A204.1 (cell line): ENCODE results near the gene NKD1.

ENCODE experiments used
- FAIRE-seq: peaks from 2 replicates; lab custom pipeline; 2012; peaks lifted over from hg19 to GRCh38; lab: Jason Lieb, UNC

NKD1 gene

DNA sequence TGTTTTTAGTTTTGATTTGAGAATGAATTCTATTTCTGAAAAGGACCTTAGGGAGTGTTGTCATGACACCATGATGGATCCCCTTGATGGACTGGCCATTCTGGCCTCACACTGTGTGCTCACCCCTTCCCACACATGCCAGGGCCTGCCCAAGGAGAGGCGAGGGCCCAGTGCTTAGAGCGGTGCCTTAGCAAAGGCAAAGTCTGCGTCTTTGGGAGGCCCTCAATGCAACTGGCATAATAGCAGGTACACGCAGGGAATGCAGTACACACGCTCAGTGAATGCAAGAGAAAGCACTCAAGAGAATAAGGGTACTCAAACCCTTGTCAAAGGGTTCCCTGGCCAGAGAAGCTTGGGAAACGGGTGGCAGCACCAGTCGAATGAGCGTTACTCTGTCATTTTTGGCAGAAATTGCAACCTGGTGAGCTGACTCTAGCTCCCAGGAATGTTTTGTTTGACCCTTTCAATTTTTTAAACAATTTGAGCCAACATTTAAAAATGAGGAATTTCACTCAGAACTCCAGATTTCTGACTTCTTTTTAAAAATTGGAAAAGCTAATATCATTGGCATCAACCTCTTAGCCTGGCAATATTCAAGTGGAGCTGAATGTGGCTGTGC lies 32.1 kb downstream of the NKD1 start:
- FAIRE-seq, result no peak

DNA sequence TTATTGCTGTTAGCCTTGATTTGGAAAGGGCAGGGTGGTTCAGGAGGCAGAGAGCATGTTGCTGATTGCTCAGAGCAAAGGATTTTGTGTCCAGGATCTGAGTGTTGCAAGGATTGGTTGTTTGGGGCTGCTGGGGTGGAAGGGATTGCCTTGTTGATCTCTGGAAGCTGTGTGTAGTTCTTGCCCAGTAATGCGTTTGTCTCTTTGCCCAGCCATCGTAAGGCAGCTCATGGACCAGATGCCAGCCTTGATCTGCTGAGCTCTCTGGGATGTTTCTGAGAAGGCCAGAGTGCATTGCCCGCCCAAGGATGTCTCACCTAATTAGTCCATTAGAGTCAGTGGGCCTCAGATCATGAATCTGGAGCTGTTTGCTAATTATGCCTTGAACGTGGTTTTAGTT lies 33.6 kb downstream of the NKD1 start:
- no peak for FAIRE-seq

DNA sequence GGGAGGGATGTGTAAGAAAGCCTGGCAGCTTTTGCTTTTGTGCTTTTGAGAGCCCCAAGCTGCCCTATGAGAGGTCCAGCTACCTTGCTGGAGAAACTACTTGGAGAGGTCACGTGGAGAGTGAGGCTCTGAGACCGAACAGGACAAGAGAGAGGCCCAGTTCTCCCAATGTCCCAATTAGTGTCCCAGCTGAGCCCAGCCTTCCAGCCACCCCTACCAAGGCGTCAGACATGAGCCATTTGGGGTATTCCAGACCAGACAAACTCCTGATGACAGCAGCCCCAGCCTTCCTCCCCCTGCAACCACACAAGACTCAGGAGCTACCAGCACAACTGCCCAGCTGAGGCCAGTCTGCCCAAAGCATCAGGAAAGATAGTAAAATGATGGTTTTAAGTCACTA lies 35.0 kb downstream of the NKD1 start:
- no peak for FAIRE-seq

DNA sequence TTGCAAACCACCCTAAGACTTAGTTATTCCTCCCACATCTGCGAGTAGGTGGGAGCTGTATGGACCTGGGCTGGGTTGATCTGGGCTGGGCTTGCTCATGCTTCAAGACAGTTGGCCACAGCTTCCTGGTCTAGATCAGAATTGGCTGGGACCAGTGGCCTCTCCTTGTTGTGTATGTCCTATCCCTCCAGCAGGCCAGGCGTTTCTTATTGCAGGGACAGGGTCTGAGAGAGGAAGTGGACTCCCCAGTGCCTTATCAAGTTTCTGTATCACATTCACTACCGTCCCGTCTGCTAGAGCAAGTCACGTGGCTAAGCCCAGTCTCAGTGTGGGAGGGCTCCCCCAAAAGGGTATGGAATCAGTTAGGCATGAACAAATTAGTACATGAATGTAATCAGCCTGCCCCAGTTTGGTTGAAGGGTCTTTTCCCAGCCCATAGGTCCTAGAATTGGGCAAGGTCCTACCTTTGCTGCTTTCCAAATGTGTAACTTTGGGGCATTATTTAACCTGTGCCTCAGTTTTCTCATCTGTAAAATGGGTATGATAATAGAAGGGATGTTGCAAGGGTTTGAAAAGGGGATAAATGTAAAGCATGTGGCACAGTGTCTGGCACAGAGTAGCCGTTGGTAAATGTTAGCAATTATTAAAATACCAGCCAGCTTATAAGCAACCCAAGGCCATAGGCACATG lies 36.0 kb downstream of the NKD1 start:
- no peak for FAIRE-seq

DNA sequence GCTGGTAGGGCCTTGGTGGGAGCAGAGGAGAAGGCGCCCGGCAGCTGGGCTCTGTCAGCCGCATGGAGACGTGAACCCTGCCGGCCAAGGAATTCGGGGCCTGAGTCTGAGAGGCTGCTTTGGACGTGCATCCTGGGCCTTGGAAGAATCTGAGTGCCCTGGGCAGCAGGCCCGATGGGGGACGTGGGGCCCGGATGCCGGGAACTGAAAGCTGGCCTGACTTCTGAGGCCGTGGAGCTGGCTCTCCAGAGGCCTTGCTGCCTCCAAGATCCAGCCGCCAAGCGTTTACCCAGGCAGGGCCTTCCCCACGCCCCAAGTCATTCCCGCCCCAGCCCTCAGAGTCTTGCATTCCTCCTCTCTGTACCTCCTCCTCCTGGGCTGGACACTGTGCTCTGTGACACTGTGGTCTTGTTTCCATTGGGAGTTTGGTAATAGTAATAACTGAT lies 37.2 kb downstream of the NKD1 start:
- no peak for FAIRE-seq

DNA sequence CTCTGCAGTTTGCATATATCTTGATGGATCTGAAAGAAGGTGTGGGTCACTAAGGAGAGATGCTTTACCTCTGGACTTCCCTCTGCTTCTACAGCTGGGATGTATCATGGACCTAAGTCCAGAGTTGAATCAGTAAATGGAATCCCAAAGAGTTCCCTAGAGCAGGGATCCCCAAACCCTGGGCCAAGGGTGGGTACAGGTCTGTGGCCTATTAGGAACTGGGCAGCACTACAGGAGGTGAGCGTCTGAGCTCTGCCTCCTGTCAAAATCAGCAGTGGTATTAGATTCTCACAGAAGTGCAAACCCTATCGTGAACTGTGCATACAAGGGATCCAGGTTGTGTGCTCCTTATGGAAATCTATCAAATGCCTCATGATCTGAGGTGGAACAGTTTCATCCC lies 39.3 kb downstream of the NKD1 start:
- FAIRE-seq, result no peak

DNA sequence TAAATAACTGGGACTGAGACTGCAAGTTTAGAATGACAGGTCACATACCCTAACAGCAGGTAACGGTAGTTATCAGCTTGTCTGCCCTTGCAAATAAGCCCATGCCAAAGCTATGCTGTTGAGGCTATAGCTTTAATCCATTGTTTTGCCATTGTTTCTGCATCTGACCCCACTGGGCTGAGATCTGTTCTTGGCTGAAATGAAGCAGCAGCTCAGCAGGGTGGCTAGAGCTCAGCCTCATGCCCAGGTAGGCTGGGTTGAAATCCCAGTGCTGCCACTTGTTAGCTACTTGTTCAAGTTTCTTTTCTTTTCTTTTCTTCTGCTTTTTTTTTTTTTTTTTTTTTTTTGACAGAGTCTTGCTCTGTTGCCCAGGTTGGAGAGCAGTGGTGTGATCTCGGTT lies 40.1 kb downstream of the NKD1 start:
- FAIRE-seq, result no peak

DNA sequence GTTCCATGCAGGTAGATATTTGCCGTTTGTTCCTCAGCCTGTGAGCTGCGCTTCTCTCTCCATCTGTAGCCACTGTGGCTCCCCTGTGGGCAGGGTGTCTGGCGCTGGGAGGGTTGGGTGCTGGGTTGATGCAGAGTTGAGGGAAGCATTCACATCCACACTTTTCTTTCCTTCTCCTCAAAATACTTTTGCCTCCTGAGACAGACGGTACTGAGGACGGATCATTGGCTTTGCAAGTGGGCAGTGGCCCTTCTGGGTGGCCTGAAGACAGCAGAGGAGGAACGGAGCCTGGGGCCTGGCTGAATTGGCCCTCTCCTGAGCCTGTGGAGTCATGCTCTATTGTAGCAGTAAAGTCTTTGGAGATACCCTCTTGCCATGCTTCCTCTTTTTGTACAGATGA lies 43.0 kb downstream of the NKD1 start:
- FAIRE-seq, result no peak

DNA sequence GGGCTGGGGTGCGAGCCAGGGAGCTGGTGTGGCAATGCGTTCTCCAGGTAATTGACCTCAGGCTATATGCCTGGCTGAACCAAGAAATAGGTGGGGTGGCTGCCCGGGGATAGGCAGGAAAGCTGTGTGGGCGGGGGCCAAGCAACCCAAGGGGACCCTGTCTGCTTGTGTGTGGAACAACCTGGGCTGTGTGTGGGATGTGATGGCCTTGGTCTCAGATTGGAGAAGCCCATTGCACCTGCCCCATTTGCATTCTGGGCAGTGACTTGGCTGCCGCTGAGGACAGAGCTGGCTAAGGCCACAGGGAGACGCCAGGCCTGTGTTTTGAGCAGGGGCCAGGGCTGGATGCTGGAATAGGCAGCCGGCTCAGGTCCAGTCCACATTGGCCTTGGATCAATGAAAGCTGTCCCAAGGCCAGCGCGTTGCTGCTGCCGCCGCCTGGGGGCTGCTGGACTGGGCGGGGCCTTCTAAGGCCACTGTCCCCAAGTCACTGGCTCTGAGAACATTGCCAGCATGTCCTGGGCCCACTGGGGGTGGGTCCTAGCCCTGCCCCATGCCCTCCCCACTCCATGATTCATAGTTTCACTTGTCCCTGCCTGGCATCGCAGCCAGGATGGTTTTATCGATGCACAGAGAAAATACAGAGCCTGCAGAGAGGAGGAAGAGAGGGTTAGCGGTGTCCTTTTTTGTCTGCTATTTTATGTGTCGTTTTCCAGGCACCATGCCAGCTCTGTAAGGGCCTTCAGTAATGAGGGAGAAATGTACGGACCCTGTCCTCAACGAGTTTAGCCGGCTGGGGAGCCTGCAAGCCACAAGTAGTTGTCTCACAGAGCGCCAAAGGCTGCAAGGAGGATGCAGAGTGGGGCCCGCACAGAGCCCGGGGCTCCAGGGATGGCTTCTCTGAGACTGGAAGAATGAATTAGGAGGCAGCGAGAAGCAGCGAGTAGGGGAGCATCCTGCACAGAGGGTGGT lies 43.9 kb downstream of the NKD1 start:
- no peak for FAIRE-seq

DNA sequence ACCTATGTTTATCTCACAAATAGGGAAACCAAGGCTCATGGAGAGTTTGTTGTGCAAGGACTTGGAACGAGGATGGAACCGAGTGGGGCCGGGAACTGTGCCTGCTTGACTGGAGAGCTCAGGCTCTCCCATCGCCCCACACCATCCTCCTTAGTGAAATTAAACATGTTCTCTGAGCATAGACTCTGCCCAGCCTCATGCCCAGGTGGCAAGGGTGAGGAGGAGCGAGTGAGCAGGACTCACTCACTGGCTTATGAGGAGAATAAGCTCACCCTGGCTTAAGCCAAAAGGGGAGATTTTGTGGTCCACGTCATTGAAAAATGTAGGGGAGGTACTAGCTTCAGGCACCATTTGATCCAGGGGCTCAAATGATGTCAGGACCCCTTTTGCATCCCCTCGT lies 44.8 kb downstream of the NKD1 start:
- no peak for FAIRE-seq

DNA sequence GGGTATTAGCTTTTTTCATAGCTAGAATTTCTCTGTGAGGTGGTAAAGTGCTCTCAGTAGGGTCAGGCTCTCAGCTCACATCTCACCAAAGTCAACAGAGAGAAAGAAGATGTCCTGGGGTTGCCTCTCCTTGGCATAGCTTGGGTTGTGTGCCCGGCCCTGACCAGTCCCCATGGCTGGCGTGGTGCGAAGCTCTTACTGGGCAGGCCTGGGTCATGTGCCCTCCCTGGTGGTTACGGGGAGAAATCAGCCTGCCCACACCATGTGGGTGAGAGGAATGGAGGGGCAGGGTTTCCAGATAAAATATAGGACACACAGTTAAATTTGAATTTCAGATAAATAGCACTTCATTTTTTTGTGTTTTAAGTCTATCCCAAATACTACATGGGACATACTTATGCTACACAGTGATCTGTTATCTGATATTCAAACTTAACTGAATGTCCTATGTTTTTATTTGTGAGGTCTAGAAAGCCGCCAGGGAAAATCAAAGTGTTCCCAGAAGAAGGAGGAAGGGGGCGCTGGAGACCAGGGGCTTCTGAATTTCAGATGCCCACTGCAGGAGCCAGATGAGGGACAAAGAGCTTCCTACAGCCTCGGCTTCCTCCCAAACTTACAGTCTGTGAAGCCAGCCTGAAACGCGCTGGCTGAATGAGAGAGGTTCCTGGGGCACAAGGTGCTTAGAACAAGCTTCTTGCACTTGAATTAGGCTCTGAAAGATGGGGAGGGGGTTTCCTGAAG lies 45.4 kb downstream of the NKD1 start:
- FAIRE-seq, result no peak

DNA sequence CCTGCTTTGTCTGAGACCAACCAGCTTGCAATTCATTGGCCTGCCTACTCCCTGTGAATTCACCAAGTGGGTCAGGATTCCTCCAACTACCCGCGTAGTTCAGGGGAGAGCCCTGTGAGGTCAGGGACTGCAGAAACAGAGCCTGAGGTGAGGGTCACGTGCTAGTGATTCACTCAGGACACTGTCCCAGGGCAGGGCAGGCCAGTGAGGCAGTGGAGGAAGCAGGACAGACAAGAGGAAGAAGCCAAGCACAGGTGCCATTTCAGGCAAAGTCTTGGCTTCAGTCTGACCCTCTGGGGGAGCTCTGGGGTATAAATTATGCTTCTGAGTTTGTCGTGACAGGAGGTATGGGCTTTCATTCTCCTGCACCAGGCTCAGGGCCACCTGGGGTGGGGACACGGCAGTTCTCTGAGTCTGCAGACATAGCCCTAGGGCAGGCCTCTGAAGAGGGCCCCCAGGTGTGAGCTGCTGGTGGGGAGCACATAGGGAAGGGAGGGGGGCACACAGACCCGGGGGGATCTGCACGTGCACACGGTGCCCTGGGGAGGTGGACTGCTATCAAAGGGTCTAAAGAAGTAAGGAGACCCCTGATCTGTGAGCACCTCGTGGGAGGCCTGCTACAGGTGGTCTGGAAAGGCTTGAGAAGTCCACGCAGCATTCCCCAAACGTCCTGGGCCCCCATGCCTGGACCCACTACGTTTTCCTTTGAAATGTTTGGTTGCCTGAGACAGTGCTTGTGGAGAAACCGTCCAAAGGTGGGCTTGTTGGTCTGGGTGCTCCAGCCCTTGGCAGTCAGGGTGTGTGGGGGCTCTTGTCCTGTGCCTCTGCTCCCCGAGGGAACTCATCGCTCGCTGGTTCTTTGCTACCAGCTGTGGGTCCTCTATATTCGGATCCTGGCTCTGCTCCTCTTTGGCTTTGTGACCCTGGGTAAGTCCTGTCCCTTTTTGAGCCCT lies 46.4 kb downstream of the NKD1 start:
- no peak for FAIRE-seq

DNA sequence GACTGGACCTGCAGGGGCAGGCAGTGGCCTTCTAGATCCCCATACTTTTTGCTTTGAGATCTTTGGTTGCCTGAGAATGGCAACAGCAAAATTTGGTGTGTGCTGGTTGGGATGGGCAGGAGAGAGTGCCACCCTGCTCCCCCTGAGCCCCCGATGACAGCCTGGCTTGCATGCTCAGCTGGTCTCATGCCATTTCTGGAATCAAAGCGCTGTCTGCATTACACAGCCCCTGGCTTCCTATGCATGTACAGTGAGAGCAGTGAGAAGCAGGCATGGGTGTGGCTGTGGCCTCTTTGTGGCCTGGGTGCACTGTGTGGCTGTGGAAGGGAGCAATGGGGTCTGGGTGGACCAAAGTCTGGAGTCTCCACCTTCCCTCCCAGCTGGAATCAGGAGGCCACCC lies 47.7 kb downstream of the NKD1 start:
- no peak for FAIRE-seq

DNA sequence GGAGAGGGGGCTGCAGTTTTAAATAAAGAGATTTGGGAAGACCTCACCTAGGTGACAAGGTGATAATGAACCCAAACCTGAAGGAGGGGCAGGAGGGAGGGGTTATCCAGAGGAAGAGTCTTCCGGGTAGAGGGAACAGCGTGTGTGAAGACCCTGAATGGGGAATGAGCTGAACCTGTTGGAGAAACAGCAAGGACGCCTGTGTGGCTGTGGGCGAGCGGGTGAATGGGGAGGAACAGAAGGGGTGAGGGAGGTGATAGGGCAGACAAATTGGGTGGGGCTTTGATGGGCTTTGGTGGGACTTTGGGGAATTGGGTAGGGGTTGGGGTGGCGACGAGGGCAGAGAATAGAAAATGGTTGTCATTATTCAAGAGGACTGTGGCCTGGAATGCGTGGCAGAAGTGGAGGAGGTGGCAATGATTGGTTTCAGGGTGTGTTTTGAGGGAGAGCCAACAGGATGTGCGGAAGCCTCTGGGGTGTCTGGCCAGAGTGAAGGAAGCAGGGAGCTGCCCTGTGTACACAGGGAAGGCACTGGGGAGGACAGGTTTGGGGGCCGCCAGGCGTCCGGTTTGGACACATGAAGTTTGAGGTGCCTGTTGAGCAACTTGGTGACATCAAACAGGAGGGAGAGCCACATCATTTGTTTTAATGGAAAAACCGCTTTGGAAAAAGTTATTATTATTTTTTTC lies 48.7 kb downstream of the NKD1 start:
- FAIRE-seq, result no peak

DNA sequence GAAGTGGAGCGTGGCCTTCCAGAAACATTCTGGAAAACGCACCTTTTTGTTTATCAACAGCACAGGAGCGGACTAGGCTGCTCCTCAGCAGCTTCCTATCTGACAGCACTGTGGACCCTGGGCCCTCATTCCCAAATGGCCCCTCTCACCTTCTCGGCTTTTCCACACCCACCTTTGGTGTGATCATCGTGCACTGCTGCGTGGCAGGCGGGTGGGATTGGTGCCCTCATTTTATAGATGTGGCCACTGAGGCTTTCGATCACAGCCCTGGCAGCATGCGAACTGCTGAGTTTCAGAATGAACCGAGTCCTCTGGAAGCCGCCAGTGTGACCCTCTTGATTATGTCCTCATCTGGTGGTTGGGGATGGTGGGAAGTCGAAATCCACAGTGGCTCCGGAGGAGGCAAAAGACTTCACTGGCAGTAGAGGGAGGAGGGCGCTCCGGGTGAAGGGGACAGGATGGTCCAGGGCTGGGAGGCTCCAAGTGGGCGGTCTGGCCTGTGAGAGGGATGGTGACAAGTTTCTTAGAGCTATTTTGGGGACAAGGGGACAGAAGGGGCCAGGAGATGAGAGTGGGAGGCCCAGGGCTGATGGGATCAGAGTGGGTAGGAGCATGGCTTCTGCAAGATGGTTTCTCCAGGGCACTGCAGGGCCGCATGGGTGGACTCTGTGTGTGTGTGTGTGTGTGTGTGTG lies 49.5 kb downstream of the NKD1 start:
- no peak for FAIRE-seq

DNA sequence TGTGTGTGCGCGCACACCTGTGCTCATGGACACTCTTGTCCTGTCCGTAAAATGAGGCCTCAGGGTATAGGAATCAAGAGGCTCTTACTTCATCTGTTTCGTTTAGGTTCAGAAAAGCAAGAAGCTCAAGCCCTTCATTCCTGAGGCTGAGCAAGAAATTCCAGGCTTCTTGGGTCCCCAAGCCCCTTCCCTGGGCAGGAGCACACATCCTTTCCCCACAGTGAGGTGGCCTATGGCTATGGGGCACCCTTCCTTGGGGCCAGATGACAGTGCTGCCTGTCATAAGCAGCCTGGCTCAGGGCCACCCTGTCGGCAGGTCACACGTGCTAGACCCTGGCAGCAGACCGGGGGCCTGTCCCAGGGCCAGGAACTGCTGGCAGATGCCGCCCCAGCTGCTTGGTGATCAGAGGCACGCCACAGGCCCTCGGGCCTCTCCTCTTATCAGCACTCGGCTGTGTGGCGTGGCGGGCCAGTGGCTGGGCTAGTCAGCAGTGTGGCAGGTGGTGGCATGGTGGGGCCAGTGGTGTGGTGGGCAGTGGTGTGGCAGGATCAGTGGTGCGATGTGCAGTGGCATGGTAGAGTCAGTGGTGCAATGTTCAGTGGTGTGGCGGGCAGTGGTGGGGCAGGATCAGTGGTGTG lies 50.2 kb downstream of the NKD1 start:
- FAIRE-seq, result no peak

DNA sequence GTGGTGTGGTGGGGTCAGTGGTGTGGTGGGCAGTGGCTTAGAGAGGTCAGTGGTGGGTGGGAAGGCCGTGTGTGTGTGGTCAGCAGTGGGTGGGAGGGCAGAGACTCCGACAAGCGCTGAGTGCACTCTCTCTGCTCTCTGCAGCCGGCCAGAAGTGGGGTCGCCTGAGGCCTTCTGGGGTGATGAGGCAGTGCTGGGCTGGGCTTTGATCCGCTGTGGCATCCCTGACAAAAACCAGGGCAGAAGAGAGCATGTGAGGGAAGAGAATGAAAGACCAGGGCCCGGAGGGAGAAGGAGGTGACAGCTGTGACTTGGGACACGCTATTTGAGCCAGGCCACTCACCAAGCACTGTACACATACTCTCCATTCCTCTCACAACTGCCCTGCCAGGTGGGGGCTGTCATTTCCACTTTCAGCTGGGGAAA lies 50.8 kb downstream of the NKD1 start:
- no peak for FAIRE-seq

DNA sequence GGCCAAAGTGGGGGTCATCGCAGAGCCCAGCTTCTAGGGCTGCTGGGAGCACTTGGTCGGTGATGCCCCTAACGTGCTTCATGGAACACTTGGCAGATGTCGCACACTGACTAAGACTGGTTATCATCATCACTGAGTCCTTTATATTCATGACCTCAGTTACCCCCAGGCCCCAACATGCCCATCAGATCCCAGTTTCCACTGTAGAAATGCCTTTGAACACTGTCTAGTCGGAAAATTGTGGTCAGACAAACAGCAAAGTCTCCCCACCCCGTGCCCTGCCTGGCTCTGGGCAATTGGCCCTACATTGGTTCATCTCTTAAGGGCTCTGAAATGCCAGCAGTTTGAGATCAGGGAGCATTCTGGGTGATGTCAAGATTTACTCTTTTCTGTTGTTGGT lies 51.3 kb downstream of the NKD1 start:
- FAIRE-seq, result no peak

DNA sequence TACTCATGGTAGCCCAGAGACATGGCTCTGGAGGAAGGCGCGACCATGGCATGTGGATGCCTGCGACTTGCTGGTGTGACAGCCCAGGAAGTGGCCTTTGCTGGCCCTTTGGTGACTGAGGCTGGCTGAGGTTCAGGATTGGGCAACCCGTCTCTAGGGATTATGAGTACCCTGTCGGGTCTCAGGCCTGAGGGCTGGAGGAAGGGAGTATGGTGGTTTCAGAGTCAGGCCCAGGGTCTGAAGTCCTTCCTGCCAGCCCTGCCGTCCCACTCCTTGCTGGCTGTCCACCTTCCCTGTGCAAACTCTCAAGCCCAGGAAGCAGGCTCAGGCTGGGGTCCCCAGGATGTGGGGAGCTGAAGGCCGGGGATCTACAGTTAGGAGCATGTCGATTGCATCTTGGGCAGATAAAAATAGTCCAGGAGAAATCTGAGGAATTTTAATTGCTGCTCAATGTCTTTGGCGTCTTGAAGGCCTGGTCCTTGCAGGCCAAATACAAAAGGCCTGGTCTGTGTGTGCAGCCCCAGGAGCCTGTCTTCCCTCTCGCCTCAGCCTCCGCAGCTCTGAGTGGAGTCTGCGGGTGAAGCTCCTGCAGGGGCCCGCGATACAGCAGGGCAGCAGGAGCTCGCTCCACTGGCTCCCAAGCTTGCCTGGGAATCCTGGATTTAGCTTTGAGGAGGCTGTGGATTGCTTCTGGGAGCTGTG lies 52.5 kb downstream of the NKD1 start:
- FAIRE-seq, result no peak
